ENCODE data around the gene STAMBP.
A peak's percentile ranks its signal among the peaks of the same experiment; 100 is the strongest.
"Not testable (repeated sequence)": the region's sequence is repeated elsewhere in the genome, so short reads cannot be mapped to it uniquely, and the experiment has no call there.

STAMBP gene

GRCh38 chr2:73828818-73829570, at the start of gene STAMBP:
Gene STAMBP (plus strand): TSS chr2:73828961. CDS start chr2:73830857, 1,896 bp downstream.
- peak; percentile 96 for DNase-seq

GRCh38 chr2:73779467-73780236, 49.1 kb upstream of the STAMBP start, which contains the start of gene DUSP11:
Gene DUSP11 (minus strand): TSS chr2:73780103. CDS start chr2:73779974, 129 bp downstream.
- DNase-seq = peak; percentile 98

- no peak for DNase-seq
These were observed 48.6 kb upstream of the STAMBP start for GRCh38 chr2:73780237-73780582.

DNA sequence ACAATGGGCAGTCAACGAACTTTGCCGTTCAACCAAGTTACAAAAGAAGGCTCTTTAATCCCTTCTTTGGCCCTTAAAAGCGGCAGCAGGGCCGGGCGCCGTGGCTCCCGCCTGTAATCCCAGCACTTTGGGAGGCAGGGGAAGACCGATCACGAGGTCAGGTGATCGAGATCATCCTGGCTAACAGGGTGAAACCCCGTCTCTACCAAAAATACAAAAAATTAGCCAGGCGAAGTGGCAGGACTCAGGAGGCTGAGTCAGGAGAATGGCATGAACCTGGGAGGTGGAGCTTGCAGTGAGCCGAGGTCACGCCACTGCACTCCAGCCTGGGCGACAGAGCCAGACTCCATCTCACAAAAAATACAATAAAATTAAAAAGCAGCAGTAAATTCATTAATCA, 45.4 kb upstream of the STAMBP start:
- DNase-seq = not testable (repeated sequence)

DNA sequence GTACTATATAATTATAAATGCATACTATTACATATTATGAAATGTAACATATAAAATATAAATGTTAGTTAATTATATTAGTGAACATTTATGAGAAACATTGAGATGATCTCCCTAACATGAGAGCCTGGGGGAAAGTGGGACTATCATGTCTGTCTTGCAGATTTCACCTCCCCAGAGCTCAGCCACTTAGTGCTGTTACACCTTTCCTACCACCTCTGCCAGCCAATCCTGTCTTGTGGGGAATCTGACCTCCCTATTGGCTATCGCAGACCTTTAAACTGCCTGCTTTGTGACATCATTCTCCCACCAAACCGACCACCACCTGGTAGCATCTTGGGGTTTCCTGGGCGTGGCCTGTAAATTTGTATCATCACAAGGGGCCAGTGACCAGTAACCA, 44.9 kb upstream of the STAMBP start, which contains the start of gene C2orf78:
Gene C2orf78 (plus strand): TSS at position 301 of the 400 bp plus-strand sequence. CDS start 127 bp downstream, outside the sequence.
- not testable (repeated sequence) for DNase-seq

GRCh38 chr2:73811878-73812277, 16.9 kb upstream of the STAMBP start:
- no peak for DNase-seq

GRCh38 chr2:73812635-73813034, 16.1 kb upstream of the STAMBP start:
- DNase-seq = no peak

GRCh38 chr2:73818296-73818695, 10.5 kb upstream of the STAMBP start:
- DNase-seq = no peak

DNA sequence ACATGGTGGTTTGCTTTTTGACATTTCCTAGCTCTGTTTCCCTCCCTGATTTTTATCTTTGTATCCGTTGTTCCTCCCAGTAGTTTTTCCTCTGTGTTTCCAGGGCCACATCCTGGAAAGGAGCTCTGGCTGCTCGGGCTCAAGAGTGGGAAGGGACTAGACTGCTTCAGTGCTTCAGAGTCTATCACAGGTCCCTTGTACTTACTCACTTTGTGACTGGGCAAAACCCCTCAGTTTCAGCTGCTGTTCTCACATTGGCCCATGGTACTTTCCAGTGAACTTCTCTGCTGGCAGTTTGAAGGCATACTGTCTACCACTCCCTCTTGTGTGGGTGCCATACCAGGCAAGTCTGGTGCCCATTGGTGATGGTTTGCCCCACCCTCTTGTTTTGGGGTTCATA, 7.5 kb upstream of the STAMBP start:
- DNase-seq = peak; percentile 69

DNA sequence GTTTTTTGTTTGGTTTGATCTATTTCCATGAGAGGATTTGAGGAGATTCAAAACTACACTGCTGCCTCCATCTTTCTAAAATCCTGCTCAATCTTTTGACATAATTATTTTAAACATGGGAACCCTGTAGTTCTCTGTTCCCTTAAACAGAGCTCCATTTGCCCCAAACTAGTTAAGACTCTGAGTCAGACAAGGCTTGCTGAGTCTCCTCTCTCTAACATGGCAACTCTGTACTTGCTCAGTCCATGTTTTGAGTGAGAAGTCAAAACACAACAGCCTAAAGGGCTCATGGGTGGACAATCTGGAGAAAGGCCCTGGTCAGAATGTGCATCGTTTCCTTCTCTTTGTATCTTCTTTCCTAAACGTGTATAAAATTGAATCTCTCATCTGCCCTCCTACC, 7.1 kb upstream of the STAMBP start:
- DNase-seq = no peak

- DNase-seq = peak; percentile 30
These were observed 6.5 kb upstream of the STAMBP start for GRCh38 chr2:73822276-73822675.

- DNase-seq = no peak
These were observed 5.8 kb upstream of the STAMBP start for GRCh38 chr2:73822991-73823390.

DNA sequence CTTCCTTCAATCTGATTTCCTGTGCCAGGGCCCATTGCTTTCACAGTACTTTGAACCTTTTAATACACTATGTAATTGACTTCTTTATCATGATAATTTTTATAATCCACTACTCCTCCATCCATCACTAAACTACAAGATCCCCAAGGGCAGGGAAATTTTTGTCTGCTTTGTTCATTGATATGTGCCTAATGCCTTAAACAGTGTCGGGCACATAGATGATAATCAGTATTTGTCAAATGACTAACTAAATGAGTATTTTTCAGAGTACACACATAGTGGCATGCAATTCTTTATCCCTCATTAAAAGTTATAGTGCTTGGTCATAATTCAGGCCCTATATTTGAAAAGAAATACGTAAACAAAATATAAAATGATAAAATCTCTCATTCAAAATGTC, 5.3 kb upstream of the STAMBP start:
- no peak for DNase-seq

DNA sequence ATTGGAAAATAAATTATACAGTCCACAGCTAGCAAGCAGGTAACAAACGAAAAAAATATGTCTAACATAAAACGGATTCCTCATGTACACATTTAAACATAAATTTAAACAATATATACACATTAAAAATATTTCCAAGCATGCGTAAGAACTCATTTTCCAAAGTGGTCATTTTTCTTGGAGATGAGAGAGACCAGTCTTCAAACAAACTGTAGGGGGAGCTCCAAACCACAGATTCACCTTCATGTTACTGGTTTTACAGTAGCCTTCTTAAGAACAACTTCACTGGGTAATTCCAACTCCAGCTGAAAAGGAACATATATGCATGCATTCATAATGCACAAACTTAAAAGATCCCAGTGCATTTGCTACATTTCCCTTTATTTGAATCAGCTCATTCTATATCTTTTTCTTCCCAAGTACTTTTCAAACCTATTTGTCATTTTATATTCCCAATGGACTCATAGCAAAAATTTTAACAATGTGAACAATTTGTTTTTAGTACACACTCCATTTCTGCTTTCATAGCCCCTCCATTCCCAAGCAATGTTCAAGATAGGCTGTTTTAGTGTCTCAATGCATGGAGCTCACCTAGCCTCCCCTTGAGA, 4.7 kb upstream of the STAMBP start:
- DNase-seq = peak; percentile 70

DNA sequence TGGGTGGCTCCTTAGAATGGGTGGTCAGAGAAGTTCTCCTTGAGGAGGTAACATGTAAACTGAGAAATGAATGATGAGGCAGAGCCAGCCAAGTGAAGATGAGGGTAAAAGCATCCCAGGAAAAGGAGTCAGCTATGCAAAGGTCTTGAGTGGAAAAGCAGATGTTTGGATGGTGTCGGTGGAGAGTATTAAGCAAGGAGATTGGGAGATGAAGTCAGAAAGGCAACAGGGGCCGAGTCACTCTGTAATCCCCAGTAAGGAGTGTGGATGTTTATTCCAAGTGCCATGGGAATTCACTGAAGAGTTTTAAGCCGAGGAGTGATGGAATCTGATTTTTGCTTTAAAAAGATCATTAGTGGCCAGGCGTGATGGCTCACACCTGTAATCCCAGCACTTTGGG, 3.4 kb upstream of the STAMBP start:
- DNase-seq = no peak

- DNase-seq = peak; percentile 39
These were observed 1.7 kb upstream of the STAMBP start for GRCh38 chr2:73827018-73827417.

DNA sequence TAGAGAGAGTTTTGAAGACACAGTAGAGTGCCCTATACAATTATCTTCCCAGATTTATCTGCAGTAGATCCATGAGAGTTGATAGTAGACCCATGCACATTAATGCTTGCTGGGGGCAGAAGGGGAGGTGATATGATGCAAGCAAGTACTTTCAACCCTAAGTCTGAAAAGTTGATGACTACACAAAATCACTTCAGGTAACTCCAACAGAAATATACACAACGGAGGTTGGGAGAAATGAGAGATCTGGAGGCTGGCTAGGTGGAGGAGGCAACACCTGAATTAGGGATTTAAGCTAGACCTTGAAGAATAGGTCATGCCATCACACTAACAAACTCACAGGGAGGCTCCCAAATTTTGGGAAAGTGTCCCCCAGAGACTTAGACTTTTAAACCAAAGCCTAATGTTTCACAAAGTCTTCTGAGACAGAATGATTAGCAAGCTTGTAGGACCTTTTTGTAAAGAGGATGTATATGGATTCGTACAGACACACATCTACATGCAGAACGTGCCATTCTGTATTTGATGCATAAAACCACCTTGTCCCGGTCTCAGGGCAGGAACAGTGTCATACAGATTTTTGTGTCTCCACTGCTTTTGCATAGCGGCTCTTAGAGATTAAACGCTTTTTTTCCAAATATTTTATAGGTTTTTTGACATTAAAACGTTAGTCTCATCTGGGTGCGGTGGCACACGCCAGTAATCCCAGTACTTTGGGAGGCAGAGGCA, 937 bp upstream of the STAMBP start:
- no peak for DNase-seq

DNA sequence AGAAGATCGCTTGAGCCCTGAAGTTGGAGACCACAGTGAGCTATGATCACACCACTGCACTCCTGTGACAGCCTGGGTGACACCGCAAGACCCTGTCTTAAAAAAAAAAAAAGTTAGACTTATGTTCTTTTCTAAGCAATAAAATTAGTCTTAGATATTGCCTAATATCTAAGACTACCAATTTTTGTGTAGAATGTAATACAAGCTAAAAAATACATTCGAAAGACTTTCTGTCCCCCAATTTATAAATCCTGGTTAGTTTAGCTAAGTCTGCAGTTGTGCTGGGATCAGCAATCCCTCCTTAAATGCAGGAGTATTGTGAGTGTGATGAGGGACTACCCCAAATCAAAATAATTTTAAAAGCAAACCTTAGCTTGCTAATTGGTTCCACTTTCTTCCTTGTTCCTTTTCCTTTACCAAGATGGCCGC, 358 bp upstream of the STAMBP start:
- no peak for DNase-seq

DNA sequence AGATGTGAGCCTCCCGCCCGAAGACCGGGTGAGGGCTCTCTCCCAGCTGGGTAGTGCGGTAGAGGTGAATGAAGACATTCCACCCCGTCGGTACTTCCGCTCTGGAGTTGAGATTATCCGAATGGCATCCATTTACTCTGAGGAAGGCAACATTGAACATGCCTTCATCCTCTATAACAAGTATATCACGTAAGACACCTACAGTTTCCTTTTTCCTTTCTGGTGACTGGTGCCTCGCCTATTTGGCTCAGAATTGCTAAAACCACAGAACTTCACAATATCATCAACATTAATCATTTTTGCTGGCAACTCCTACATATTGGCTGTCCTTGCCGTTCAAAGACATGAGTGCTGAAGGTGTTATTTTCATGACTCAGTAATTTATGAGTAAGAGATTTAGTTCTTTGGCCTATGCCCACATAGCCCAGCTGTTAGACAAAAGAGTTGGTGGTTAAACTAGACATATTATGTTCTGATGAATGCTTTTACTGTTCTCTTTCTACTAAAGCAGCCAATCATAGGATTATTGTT, 2.2 kb downstream of the STAMBP start:
- DNase-seq = peak; percentile 77

DNA sequence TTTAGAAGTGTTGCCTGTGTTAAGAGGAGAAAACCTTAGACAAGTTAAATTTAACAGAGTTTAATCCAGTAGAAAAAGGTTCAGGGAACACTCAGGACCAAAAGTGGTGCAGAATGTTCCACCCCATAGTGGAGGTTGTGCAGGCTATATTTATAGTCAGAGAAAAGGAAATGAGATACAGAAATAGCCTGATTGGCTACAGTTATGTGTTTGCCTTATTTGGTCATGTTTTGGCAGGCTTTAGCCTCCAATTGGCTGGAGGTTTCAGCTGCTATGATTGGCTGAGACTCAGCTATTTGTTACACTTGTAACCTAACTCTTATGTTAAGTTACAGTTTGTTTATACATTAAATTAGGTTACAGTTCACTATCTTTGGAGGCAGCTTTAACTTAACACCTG, 4.2 kb downstream of the STAMBP start:
- DNase-seq = no peak

GRCh38 chr2:73836141-73836943, 7.6 kb downstream of the STAMBP start:
- no peak for DNase-seq

All from activated CD4-positive, alpha-beta T cell treated with anti-CD3 and anti-CD28 coated beads, Interleukin-2, Interleukin-6, amounts not matched to agents 100 ng/mL and 50 ng/mL, durations not matched to agents 16 hours and 8 hours (primary cell).